Chondrocyte (in vitro differentiated cells): ENCODE data around the gene ZBTB40. TPM values are rescaled to one million over a fixed set of nuclear protein-coding genes. Genes with fewer than 3 reads are reported as not detected.

ENCODE experiments used
- DNase-seq: peaks from one replicate; pipeline ENCODE4 v3.0.0; 2021; ENCODE audit warnings: mixed read lengths, low spot score
- H3K27ac Mint-ChIP-seq: one replicate; pipeline ENCODE4 v1.8.0; 2021; ENCODE audit warnings: mild to moderate bottlenecking, moderate library complexity, mixed read lengths; ENCODE audit not compliant: unreplicated experiment
- H3K27me3 Mint-ChIP-seq: 2 replicates; pipeline ENCODE4 v1.8.0; 2021; ENCODE audit warnings: low read depth, mixed read lengths
- H3K36me3 Mint-ChIP-seq: 2 replicates; pipeline ENCODE4 v1.8.0; 2021; ENCODE audit warnings: low read depth, mixed read lengths
- H3K4me1 Mint-ChIP-seq: 2 replicates; pipeline ENCODE4 v1.8.0; 2021; ENCODE audit warnings: low read depth, mild to moderate bottlenecking, mixed read lengths
- H3K4me3 Mint-ChIP-seq: one replicate; pipeline ENCODE4 v1.8.0; 2021; ENCODE audit warnings: mild to moderate bottlenecking, moderate library complexity, mixed read lengths; ENCODE audit not compliant: unreplicated experiment
- H3K9me3 Mint-ChIP-seq: 2 replicates; pipeline ENCODE4 v1.8.0; 2021; ENCODE audit warnings: low read depth, mixed read lengths
- total RNA-seq: library from RNA; stranded (reverse); gene quantifications from 3 replicates; pipeline ENCODE4 v1.2.1, GENCODE V29; 2021
- TF ChIP-seq, protein P1 (sequence below): fragments of 200-600 bp; sonication (generic); IDR thresholded peaks from 2 replicates; pipeline ENCODE4 v1.5.0; 2021; ENCODE audit warnings: antibody characterized with exemption, mild to moderate bottlenecking, moderate library complexity

The ZBTB40 gene
- total RNA-seq, 1 donor from 2014 or later = 16.3 TPM

GRCh38 chr1:22418312-22418711 lies 33.3 kb upstream of the ZBTB40 start:
- H3K4me3 Mint-ChIP-seq = no peak overlapping the region

DNA sequence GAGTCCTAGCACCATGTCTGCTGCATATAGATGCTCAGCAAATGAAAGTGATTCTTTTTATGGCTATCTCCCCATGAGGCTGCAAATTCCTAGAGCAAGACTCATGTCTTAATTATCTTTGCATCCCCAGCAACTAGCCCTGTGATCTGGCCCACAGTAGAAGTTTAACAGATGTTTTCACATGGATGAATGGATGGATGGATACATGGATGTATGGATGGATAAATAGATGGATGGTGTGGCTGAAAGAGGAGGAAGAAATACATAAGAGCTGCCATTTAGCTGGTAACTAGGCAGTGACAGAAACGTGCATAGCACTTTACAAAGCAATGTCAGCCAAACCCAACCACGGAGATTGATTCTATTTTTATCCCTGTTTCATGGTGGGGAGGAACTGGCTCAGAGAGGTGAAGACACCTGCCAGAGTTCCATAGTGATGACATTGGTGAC lies 32.7 kb upstream of the ZBTB40 start:
- no peak overlapping the region for H3K4me3 Mint-ChIP-seq
- H3K9me3 Mint-ChIP-seq = no peaks in the 10 kb centered on the region
- DNase-seq = no peak
- H3K36me3 Mint-ChIP-seq = no peaks in the 10 kb centered on the region
- TF ChIP-seq, protein P1, sequence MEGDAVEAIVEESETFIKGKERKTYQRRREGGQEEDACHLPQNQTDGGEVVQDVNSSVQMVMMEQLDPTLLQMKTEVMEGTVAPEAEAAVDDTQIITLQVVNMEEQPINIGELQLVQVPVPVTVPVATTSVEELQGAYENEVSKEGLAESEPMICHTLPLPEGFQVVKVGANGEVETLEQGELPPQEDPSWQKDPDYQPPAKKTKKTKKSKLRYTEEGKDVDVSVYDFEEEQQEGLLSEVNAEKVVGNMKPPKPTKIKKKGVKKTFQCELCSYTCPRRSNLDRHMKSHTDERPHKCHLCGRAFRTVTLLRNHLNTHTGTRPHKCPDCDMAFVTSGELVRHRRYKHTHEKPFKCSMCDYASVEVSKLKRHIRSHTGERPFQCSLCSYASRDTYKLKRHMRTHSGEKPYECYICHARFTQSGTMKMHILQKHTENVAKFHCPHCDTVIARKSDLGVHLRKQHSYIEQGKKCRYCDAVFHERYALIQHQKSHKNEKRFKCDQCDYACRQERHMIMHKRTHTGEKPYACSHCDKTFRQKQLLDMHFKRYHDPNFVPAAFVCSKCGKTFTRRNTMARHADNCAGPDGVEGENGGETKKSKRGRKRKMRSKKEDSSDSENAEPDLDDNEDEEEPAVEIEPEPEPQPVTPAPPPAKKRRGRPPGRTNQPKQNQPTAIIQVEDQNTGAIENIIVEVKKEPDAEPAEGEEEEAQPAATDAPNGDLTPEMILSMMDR = no peak
- peak overlapping the region; percentile 78 for H3K27ac Mint-ChIP-seq
- H3K27me3 Mint-ChIP-seq = peaks cover 2% of the 10 kb centered on the region
- H3K4me1 Mint-ChIP-seq = peaks cover 27% of the 10 kb centered on the region

More at GRCh38 chr1:22418312-22418711, 33.3 kb upstream of the ZBTB40 start:
- DNase-seq = no peak
- TF ChIP-seq, protein P1 = no peak
- peaks cover 32% of the 10 kb centered on the region for H3K4me1 Mint-ChIP-seq
- no peaks in the 10 kb centered on the region for H3K27me3 Mint-ChIP-seq
- no peaks in the 10 kb centered on the region for H3K36me3 Mint-ChIP-seq
- no peaks in the 10 kb centered on the region for H3K9me3 Mint-ChIP-seq
- peak overlapping the region; percentile 78 for H3K27ac Mint-ChIP-seq

- no peaks in the 10 kb centered on the region for H3K36me3 Mint-ChIP-seq
- TF ChIP-seq, protein P1 = peak; percentile 94
- H3K4me1 Mint-ChIP-seq = peaks cover 18% of the 10 kb centered on the region
- H3K27me3 Mint-ChIP-seq = peaks cover 4% of the 10 kb centered on the region
- no peak overlapping the region for H3K27ac Mint-ChIP-seq
- peak; percentile 96 for DNase-seq
- no peak overlapping the region for H3K4me3 Mint-ChIP-seq
- H3K9me3 Mint-ChIP-seq = no peaks in the 10 kb centered on the region
Observed at GRCh38 chr1:22420455-22421053, 31.1 kb upstream of the ZBTB40 start.

- Mint-ChIP-seq H3K36me3 (no peaks in the 10 kb centered on the region), H3K27ac (no peak overlapping the region), H3K9me3 (no peaks in the 10 kb centered on the region), H3K27me3 (peaks cover 4% of the 10 kb centered on the region), H3K4me1 (no peaks in the 10 kb centered on the region), H3K4me3 (no peak overlapping the region)
- DNase-seq = no peak
- TF ChIP-seq, protein P1 = no peak
Observed at GRCh38 chr1:22426781-22427180, 24.9 kb upstream of the ZBTB40 start.

- no peak for DNase-seq
- Mint-ChIP-seq H3K4me1 (no peaks in the 10 kb centered on the region), H3K27ac (peak overlapping the region; percentile 90), H3K4me3 (peak overlapping the region; percentile 87), H3K27me3 (peaks cover 4% of the 10 kb centered on the region), H3K36me3 (no peaks in the 10 kb centered on the region), H3K9me3 (no peaks in the 10 kb centered on the region)
- TF ChIP-seq, protein P1 = no peak
Observed at GRCh38 chr1:22428672-22429071, 23.0 kb upstream of the ZBTB40 start.
